SH-SY5Y (cell line): Measurements from ENCODE around the gene RASGEF1C.

Experiments
- GATA2 ChIP-seq: IDR thresholded peaks from 2 replicates; pipeline ENCODE4 v1.6.1; 2011; ENCODE audit warnings: mild to moderate bottlenecking, low read depth, low read length
- GATA3 ChIP-seq: IDR thresholded peaks from 2 replicates; pipeline ENCODE4 v1.6.1; 2011; ENCODE audit warnings: low read depth, mild to moderate bottlenecking, low read length, moderate library complexity

RASGEF1C gene

GRCh38 chr5:180107005-180107404 is 102.0 kb downstream of the RASGEF1C start:
- TF ChIP-seq GATA2 (no peak), GATA3 (no peak)

- no peak for TF ChIP-seq GATA3
- TF ChIP-seq GATA2: no peak
These were observed 103.1 kb downstream of the RASGEF1C start for GRCh38 chr5:180105827-180106312.

GRCh38 chr5:180104168-180104530 is 104.9 kb downstream of the RASGEF1C start:
- TF ChIP-seq GATA3 (no peak), GATA2 (no peak)

GRCh38 chr5:180103487-180104167 is 105.4 kb downstream of the RASGEF1C start:
- TF ChIP-seq GATA2 (no peak), GATA3 (no peak)

GRCh38 chr5:180102636-180103035 is 106.4 kb downstream of the RASGEF1C start:
- TF ChIP-seq GATA2 (no peak), GATA3 (no peak)

- TF ChIP-seq GATA3: no peak
- TF ChIP-seq GATA2: no peak
These were observed 107.4 kb downstream of the RASGEF1C start for GRCh38 chr5:180101451-180102105.

GRCh38 chr5:180100621-180101450 is 108.2 kb downstream of the RASGEF1C start:
- no peak for TF ChIP-seq GATA2
- TF ChIP-seq GATA3: no peak

- no peak for TF ChIP-seq GATA2
- TF ChIP-seq GATA3: no peak
These were observed 109.0 kb downstream of the RASGEF1C start for GRCh38 chr5:180099733-180100611.

- TF ChIP-seq GATA2: no peak
- no peak for TF ChIP-seq GATA3
These were observed 109.8 kb downstream of the RASGEF1C start for GRCh38 chr5:180098991-180099732.

GRCh38 chr5:180098526-180098925 is 110.5 kb downstream of the RASGEF1C start:
- TF ChIP-seq GATA2 (no peak), GATA3 (no peak)

GRCh38 chr5:180097926-180098325 is 111.1 kb downstream of the RASGEF1C start:
- TF ChIP-seq GATA2 (no peak), GATA3 (no peak)

- TF ChIP-seq GATA3 (no peak), GATA2 (no peak)
These were observed 111.7 kb downstream of the RASGEF1C start for GRCh38 chr5:180097163-180097894.
